ENCODE measurements around the gene ADNP. TPM values are rescaled to one million over a fixed set of nuclear protein-coding genes. Genes with fewer than 3 reads are reported as not detected.

ADNP gene
- total RNA-seq, 2 experiments from 2014 or later, result 51.5 to 94.9 TPM

- TF ChIP-seq CTCF (conservative IDR thresholded peaks at IDR 0.05; ENCODE audit: low read length) (no peak), EZH2phosphoT487 (IDR thresholded peaks at IDR 0.05; ENCODE audit: borderline replicate concordance, low read depth, low read length) (no peak)
- intact Hi-C loops (cut with micrococcal nuclease; ENCODE audit: unreplicated experiment), result no loop called here
- Histone ChIP-seq H3K36me3 (ENCODE audit: insufficient read depth, low read length) (no peaks in the 10 kb centered on the region), H3K79me2 (ENCODE audit: insufficient read depth, low read depth, low read length) (no peaks in the 10 kb centered on the region), H3K9me3 (ENCODE audit: low read length) (no peaks in the 10 kb centered on the region), H3K27ac (ENCODE audit: low read depth, low read length, poor library complexity, severe bottlenecking) (no peak overlapping the region), H3K9me2 (ENCODE audit: insufficient read depth, low read length) (no peaks in the 10 kb centered on the region), H4K20me1 (ENCODE audit: insufficient read depth, low read length) (no peaks in the 10 kb centered on the region), H3K4me1 (ENCODE audit: insufficient read depth, low read length, poor library complexity, severe bottlenecking) (no peaks in the 10 kb centered on the region), H2AFZ (ENCODE audit: low read length) (no peak overlapping the region), H3K4me2 (ENCODE audit: low read length) (no peak overlapping the region), H3K4me3 (ENCODE audit: low read depth, low read length, poor library complexity, severe bottlenecking) (no peak overlapping the region)
- ChIA-PET POLR2A (no interaction called here), CTCF (ENCODE audit: unreplicated experiment) (no interaction called here)
- BruUV-seq (replicated peaks), result no TSS peak
- DNase-seq (ENCODE audit: low spot score), result no peak
These were observed 46.1 kb upstream of the ADNP start for GRCh38 chr20:50977066-50978021.

GRCh38 chr20:50975701-50976330, 44.6 kb upstream of the ADNP start:
- Histone ChIP-seq H4K20me1 (ENCODE audit: insufficient read depth, low read length) (no peaks in the 10 kb centered on the region), H3K27ac (ENCODE audit: low read depth, low read length, poor library complexity, severe bottlenecking) (no peak overlapping the region), H2AFZ (ENCODE audit: low read length) (no peak overlapping the region), H3K9me3 (ENCODE audit: low read length) (no peaks in the 10 kb centered on the region), H3K4me3 (ENCODE audit: low read depth, low read length, poor library complexity, severe bottlenecking) (no peak overlapping the region), H3K36me3 (ENCODE audit: insufficient read depth, low read length) (no peaks in the 10 kb centered on the region), H3K9me2 (ENCODE audit: insufficient read depth, low read length) (no peaks in the 10 kb centered on the region), H3K4me1 (ENCODE audit: insufficient read depth, low read length, poor library complexity, severe bottlenecking) (no peaks in the 10 kb centered on the region), H3K79me2 (ENCODE audit: insufficient read depth, low read depth, low read length) (no peaks in the 10 kb centered on the region), H3K4me2 (ENCODE audit: low read length) (no peak overlapping the region)
- ChIA-PET POLR2A (no interaction called here), CTCF (ENCODE audit: unreplicated experiment) (no interaction called here)
- TF ChIP-seq CTCF (conservative IDR thresholded peaks at IDR 0.05; ENCODE audit: low read length) (no peak), EZH2phosphoT487 (IDR thresholded peaks at IDR 0.05; ENCODE audit: borderline replicate concordance, low read depth, low read length) (no peak)
- no TSS peak for BruUV-seq (replicated peaks)
- no peak for DNase-seq (ENCODE audit: low spot score)
- intact Hi-C loops (cut with micrococcal nuclease; ENCODE audit: unreplicated experiment), result no loop called here

- DNase-seq (ENCODE audit: low spot score), result no peak
- H3K4me3 ChIP-seq (ENCODE audit: low read depth, low read length, poor library complexity, severe bottlenecking), result no peak overlapping the region
- TF ChIP-seq CTCF (conservative IDR thresholded peaks at IDR 0.05; ENCODE audit: low read length), result no peak
- TF ChIP-seq EZH2phosphoT487 (IDR thresholded peaks at IDR 0.05; ENCODE audit: borderline replicate concordance, low read depth, low read length), result no peak
- H3K4me1 ChIP-seq (ENCODE audit: insufficient read depth, low read length, poor library complexity, severe bottlenecking), result no peaks in the 10 kb centered on the region
- no peak overlapping the region for H3K27ac ChIP-seq (ENCODE audit: low read depth, low read length, poor library complexity, severe bottlenecking)
- H3K9me3 ChIP-seq (ENCODE audit: low read length), result no peaks in the 10 kb centered on the region
- BruUV-seq (replicated peaks), result no TSS peak
- ChIA-PET POLR2A (no interaction called here), CTCF (ENCODE audit: unreplicated experiment) (no interaction called here)
- intact Hi-C loops (cut with micrococcal nuclease; ENCODE audit: unreplicated experiment), result no loop called here
- H3K36me3 ChIP-seq (ENCODE audit: insufficient read depth, low read length), result no peaks in the 10 kb centered on the region
- no peaks in the 10 kb centered on the region for H3K79me2 ChIP-seq (ENCODE audit: insufficient read depth, low read depth, low read length)
- no peaks in the 10 kb centered on the region for H3K9me2 ChIP-seq (ENCODE audit: insufficient read depth, low read length)
- no peak overlapping the region for H3K4me2 ChIP-seq (ENCODE audit: low read length)
- no peaks in the 10 kb centered on the region for H4K20me1 ChIP-seq (ENCODE audit: insufficient read depth, low read length)
- no peak overlapping the region for H2AFZ ChIP-seq (ENCODE audit: low read length)
These were observed 38.7 kb upstream of the ADNP start for GRCh38 chr20:50969912-50970311.
